Measurements from ENCODE around the gene TDRKH.

- TF ChIP-seq POLR2A (IDR thresholded peaks at IDR 0.05; ENCODE audit: extremely low read depth, insufficient read length) (no peak), MYC (IDR thresholded peaks at IDR 0.05; ENCODE audit: low read depth, low read length) (no peak)
- TF ChIP-seq, protein P1, sequence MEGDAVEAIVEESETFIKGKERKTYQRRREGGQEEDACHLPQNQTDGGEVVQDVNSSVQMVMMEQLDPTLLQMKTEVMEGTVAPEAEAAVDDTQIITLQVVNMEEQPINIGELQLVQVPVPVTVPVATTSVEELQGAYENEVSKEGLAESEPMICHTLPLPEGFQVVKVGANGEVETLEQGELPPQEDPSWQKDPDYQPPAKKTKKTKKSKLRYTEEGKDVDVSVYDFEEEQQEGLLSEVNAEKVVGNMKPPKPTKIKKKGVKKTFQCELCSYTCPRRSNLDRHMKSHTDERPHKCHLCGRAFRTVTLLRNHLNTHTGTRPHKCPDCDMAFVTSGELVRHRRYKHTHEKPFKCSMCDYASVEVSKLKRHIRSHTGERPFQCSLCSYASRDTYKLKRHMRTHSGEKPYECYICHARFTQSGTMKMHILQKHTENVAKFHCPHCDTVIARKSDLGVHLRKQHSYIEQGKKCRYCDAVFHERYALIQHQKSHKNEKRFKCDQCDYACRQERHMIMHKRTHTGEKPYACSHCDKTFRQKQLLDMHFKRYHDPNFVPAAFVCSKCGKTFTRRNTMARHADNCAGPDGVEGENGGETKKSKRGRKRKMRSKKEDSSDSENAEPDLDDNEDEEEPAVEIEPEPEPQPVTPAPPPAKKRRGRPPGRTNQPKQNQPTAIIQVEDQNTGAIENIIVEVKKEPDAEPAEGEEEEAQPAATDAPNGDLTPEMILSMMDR (IDR thresholded peaks at IDR 0.05; ENCODE audit: low read depth, low read length), result no peak
- TF ChIP-seq, protein P2, sequence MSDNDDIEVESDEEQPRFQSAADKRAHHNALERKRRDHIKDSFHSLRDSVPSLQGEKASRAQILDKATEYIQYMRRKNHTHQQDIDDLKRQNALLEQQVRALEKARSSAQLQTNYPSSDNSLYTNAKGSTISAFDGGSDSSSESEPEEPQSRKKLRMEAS (IDR thresholded peaks at IDR 0.05; ENCODE audit: low read depth, low read length), result no peak
Measured at GRCh38 chr1:151831256-151831591, 40.9 kb upstream of the TDRKH start.
